BLaER1 treated with 17β-estradiol and CSF1 and Interleukin-3, amounts not matched to agents 10 nM and 100 nM (cell line): ENCODE measurements around the gene MAD1L1.
A peak's percentile ranks its signal among the peaks of the same experiment; 100 is the strongest.

Experiments used
- H3K27ac ChIP-seq, 11 experiments: shearing (Covaris generic); formaldehyde crosslinking; 2 replicates each; pipeline ENCODE4 v1.8.1; 2022
- H3K27me3 ChIP-seq, 11 experiments: shearing (Covaris generic); formaldehyde crosslinking; 2 replicates each; pipeline ENCODE4 v1.8.1; 2022
- H3K36me3 ChIP-seq, 11 experiments: shearing (Covaris generic); formaldehyde crosslinking; 2 replicates each; pipeline ENCODE4 v1.8.1; 2022
- H3K4me1 ChIP-seq, 10 experiments: shearing (Covaris generic); formaldehyde crosslinking; 2 replicates each; pipeline ENCODE4 v1.8.1; 2022
- H3K4me2 ChIP-seq, 11 experiments: shearing (Covaris generic); formaldehyde crosslinking; 2 replicates each; pipeline ENCODE4 v1.8.1; 2022
- H3K4me3 ChIP-seq, 10 experiments: shearing (Covaris generic); formaldehyde crosslinking; 2 replicates each; pipeline ENCODE4 v1.8.1; 2022
- H3K9ac ChIP-seq, 11 experiments: shearing (Covaris generic); formaldehyde crosslinking; 2 replicates each; pipeline ENCODE4 v1.8.1; 2022
- H3K9me3 ChIP-seq, 11 experiments: shearing (Covaris generic); formaldehyde crosslinking; replicated peaks in 1 of 11; 2 replicates each; pipeline ENCODE4 v1.8.1; 2022
- H4K20me1 ChIP-seq, 11 experiments: shearing (Covaris generic); formaldehyde crosslinking; 2 replicates each; pipeline ENCODE4 v1.8.1; 2022
- Cebpa-rat ChIP-seq, 11 experiments: shearing (Covaris generic); IDR thresholded peaks; 2 replicates each; pipeline ENCODE4 v1.8.1; 2022

MAD1L1 gene

GRCh38 chr7:2222516-2222915 lies 10.2 kb downstream of the MAD1L1 start:
- peaks cover 91 to 98% (median 95%) of the 10 kb centered on the region in 11 experiments for H3K36me3 ChIP-seq
- H3K27ac ChIP-seq, result no peak overlapping the region
- no peak for TF ChIP-seq Cebpa-rat (IDR thresholded peaks at IDR 0.05)
- no peak overlapping the region for H3K9ac ChIP-seq
- H4K20me1 ChIP-seq, result peaks cover 14 to 93% (median 76%) of the 10 kb centered on the region in 11 experiments; a peak in 21 of 22 replicates
- no peaks in the 10 kb centered on the region for H3K9me3 ChIP-seq
- H3K4me1 ChIP-seq, result peaks cover 0 to 7% (median 3%) of the 10 kb centered on the region in 10 experiments; a peak in 12 of 20 replicates
- no peak overlapping the region for H3K4me3 ChIP-seq
- H3K27me3 ChIP-seq, result no peaks in the 10 kb centered on the region
- H3K4me2 ChIP-seq, result no peak overlapping the region

- H3K9ac ChIP-seq, result no peak overlapping the region; a peak in 1 of 22 replicates
- H3K4me2 ChIP-seq, result no peak overlapping the region
- peaks cover 0 to 14% (median 8%) of the 10 kb centered on the region in 10 experiments; a peak in 11 of 20 replicates for H3K4me1 ChIP-seq
- peaks cover 91 to 98% (median 95%) of the 10 kb centered on the region in 11 experiments for H3K36me3 ChIP-seq
- no peak for TF ChIP-seq Cebpa-rat (IDR thresholded peaks at IDR 0.05)
- peaks cover 10 to 94% (median 74%) of the 10 kb centered on the region in 11 experiments; a peak in 21 of 22 replicates for H4K20me1 ChIP-seq
- no peaks in the 10 kb centered on the region for H3K9me3 ChIP-seq
- no peaks in the 10 kb centered on the region for H3K27me3 ChIP-seq
- H3K4me3 ChIP-seq, result no peak overlapping the region
- H3K27ac ChIP-seq, result no peak overlapping the region
Observed at GRCh38 chr7:2220954-2221353, 11.8 kb downstream of the MAD1L1 start.

GRCh38 chr7:2220506-2220905 lies 12.2 kb downstream of the MAD1L1 start:
- Histone ChIP-seq H3K36me3 (peaks cover 91 to 98% (median 95%) of the 10 kb centered on the region in 11 experiments), H3K27ac (no peak overlapping the region), H3K9ac (no peak overlapping the region; a peak in 1 of 22 replicates), H3K4me2 (no peak overlapping the region), H3K27me3 (no peaks in the 10 kb centered on the region), H4K20me1 (peaks cover 10 to 94% (median 71%) of the 10 kb centered on the region in 11 experiments; a peak in 21 of 22 replicates), H3K4me1 (peaks cover 0 to 14% (median 8%) of the 10 kb centered on the region in 10 experiments; a peak in 11 of 20 replicates), H3K9me3 (no peaks in the 10 kb centered on the region), H3K4me3 (no peak overlapping the region)
- no peak for TF ChIP-seq Cebpa-rat (IDR thresholded peaks at IDR 0.05)

GRCh38 chr7:2220030-2220429 lies 12.7 kb downstream of the MAD1L1 start:
- peaks cover 91 to 98% (median 95%) of the 10 kb centered on the region in 11 experiments for H3K36me3 ChIP-seq
- peaks cover 10 to 94% (median 67%) of the 10 kb centered on the region in 11 experiments; a peak in 21 of 22 replicates for H4K20me1 ChIP-seq
- H3K4me3 ChIP-seq, result no peak overlapping the region
- H3K27me3 ChIP-seq, result no peaks in the 10 kb centered on the region
- H3K4me1 ChIP-seq, result peaks cover 0 to 14% (median 8%) of the 10 kb centered on the region in 10 experiments; a peak in 11 of 20 replicates
- TF ChIP-seq Cebpa-rat (IDR thresholded peaks at IDR 0.05), result no peak
- no peak overlapping the region for H3K27ac ChIP-seq
- no peak overlapping the region for H3K9ac ChIP-seq
- H3K9me3 ChIP-seq, result no peaks in the 10 kb centered on the region
- H3K4me2 ChIP-seq, result no peak overlapping the region

GRCh38 chr7:2219606-2220005 lies 13.1 kb downstream of the MAD1L1 start:
- no peak overlapping the region for H3K27ac ChIP-seq
- H3K4me3 ChIP-seq, result no peak overlapping the region
- H3K4me2 ChIP-seq, result no peak overlapping the region
- TF ChIP-seq Cebpa-rat (IDR thresholded peaks at IDR 0.05), result no peak
- H3K9ac ChIP-seq, result no peak overlapping the region
- peaks cover 10 to 94% (median 67%) of the 10 kb centered on the region in 11 experiments; a peak in 21 of 22 replicates for H4K20me1 ChIP-seq
- H3K4me1 ChIP-seq, result peaks cover 0 to 15% (median 8%) of the 10 kb centered on the region in 10 experiments; a peak in 12 of 20 replicates
- H3K36me3 ChIP-seq, result peaks cover 91 to 98% (median 95%) of the 10 kb centered on the region in 11 experiments
- H3K27me3 ChIP-seq, result no peaks in the 10 kb centered on the region
- no peaks in the 10 kb centered on the region for H3K9me3 ChIP-seq

- H3K27ac ChIP-seq, result no peak overlapping the region
- H3K4me2 ChIP-seq, result no peak overlapping the region
- H3K9me3 ChIP-seq, result no peaks in the 10 kb centered on the region
- no peak overlapping the region for H3K4me3 ChIP-seq
- peaks cover 0 to 18% (median 11%) of the 10 kb centered on the region in 10 experiments; a peak in 12 of 20 replicates for H3K4me1 ChIP-seq
- H3K9ac ChIP-seq, result no peak overlapping the region
- peaks cover 91 to 98% (median 95%) of the 10 kb centered on the region in 11 experiments for H3K36me3 ChIP-seq
- no peak for TF ChIP-seq Cebpa-rat (IDR thresholded peaks at IDR 0.05)
- no peaks in the 10 kb centered on the region for H3K27me3 ChIP-seq
- H4K20me1 ChIP-seq, result peaks cover 13 to 94% (median 67%) of the 10 kb centered on the region in 11 experiments; a peak in 21 of 22 replicates
Observed at GRCh38 chr7:2219136-2219535, 13.6 kb downstream of the MAD1L1 start.

- TF ChIP-seq Cebpa-rat (IDR thresholded peaks at IDR 0.05), result no peak
- no peak overlapping the region for H3K4me3 ChIP-seq
- no peak overlapping the region for H3K27ac ChIP-seq
- no peak overlapping the region for H3K4me2 ChIP-seq
- H3K9ac ChIP-seq, result no peak overlapping the region; a peak in 1 of 22 replicates
- H4K20me1 ChIP-seq, result peaks cover 13 to 94% (median 67%) of the 10 kb centered on the region in 11 experiments; a peak in 21 of 22 replicates
- H3K36me3 ChIP-seq, result peaks cover 91 to 98% (median 95%) of the 10 kb centered on the region in 11 experiments
- peaks cover 0 to 18% (median 11%) of the 10 kb centered on the region in 10 experiments; a peak in 12 of 20 replicates for H3K4me1 ChIP-seq
- no peaks in the 10 kb centered on the region for H3K9me3 ChIP-seq
- H3K27me3 ChIP-seq, result no peaks in the 10 kb centered on the region
Observed at GRCh38 chr7:2218444-2218785, 14.3 kb downstream of the MAD1L1 start.

GRCh38 chr7:2217716-2218443 lies 14.9 kb downstream of the MAD1L1 start:
- H3K9ac ChIP-seq, result peak overlapping the region in 3 of 11 experiments; percentile 17 to 26 (median 18); a peak in 1 of 22 replicates
- peaks cover 91 to 98% (median 95%) of the 10 kb centered on the region in 11 experiments for H3K36me3 ChIP-seq
- H3K4me1 ChIP-seq, result peaks cover 0 to 18% (median 11%) of the 10 kb centered on the region in 10 experiments; a peak in 12 of 20 replicates
- peaks cover 13 to 94% (median 66%) of the 10 kb centered on the region in 11 experiments; a peak in 21 of 22 replicates for H4K20me1 ChIP-seq
- TF ChIP-seq Cebpa-rat (IDR thresholded peaks at IDR 0.05), result no peak
- no peaks in the 10 kb centered on the region for H3K9me3 ChIP-seq
- no peak overlapping the region for H3K27ac ChIP-seq
- no peak overlapping the region for H3K4me3 ChIP-seq
- H3K4me2 ChIP-seq, result peak overlapping the region in 5 of 11 experiments; percentile 9 to 39 (median 34); a peak in 6 of 22 replicates
- no peaks in the 10 kb centered on the region for H3K27me3 ChIP-seq

GRCh38 chr7:2217206-2217605 lies 15.5 kb downstream of the MAD1L1 start:
- peaks cover 13 to 94% (median 61%) of the 10 kb centered on the region in 11 experiments; a peak in 21 of 22 replicates for H4K20me1 ChIP-seq
- peaks cover 0 to 18% (median 11%) of the 10 kb centered on the region in 10 experiments; a peak in 12 of 20 replicates for H3K4me1 ChIP-seq
- peaks cover 91 to 98% (median 95%) of the 10 kb centered on the region in 11 experiments for H3K36me3 ChIP-seq
- H3K27ac ChIP-seq, result 0 out of 22 replicates have a peak overlapping the region, but pooled peaks of 1 of the 11 experiments have one; percentile 9
- peak overlapping the region in 3 of 11 experiments; percentile 17 to 26 (median 18); a peak in 1 of 22 replicates for H3K9ac ChIP-seq
- peak overlapping the region in 5 of 11 experiments; percentile 9 to 39 (median 34); a peak in 9 of 22 replicates for H3K4me2 ChIP-seq
- TF ChIP-seq Cebpa-rat (IDR thresholded peaks at IDR 0.05), result no peak
- H3K4me3 ChIP-seq, result no peak overlapping the region
- H3K27me3 ChIP-seq, result no peaks in the 10 kb centered on the region
- H3K9me3 ChIP-seq, result no peaks in the 10 kb centered on the region
